Stimulated activated CD4-positive, alpha-beta T cell treated with anti-CD3 and anti-CD28 coated beads, Interleukin-1b, Interleukin-23, amount 100 ng/mL, for 24 hours (primary cell): ENCODE measurements around the gene KCNIP1.

ENCODE experiments used
- DNase-seq, 4 experiments: peaks; one replicate each; pipeline ENCODE4 v3.0.0-alpha.2; 2020; ENCODE audit warnings: low read depth in 4 of 4, low spot score in 1 of 4

The KCNIP1 gene

DNA sequence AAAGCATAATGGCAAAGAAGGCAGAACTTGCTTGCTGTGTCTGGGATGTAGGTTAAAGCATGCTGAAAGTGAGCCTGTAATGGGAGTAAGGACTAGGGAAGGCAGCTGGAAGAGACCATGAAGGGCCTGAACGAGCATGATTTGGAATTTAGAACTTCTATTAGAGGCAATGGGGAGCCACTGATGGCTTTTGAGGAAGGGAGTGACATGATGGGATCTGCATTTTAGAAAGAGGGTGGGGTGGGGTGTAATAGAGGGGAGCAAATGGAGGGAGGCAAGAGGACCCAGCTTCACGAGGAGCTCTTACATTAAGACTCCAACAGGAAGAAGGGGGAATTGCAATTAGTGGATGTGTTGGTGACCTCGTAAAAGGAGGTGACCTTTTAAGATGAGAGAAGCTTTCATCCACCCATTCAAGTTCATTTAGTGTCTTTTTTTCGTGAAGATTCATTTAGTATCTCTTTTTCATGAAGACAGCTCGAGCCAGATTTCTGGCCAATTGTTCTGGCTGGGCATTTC is 266.1 kb downstream of the KCNIP1 start:
- no peak for DNase-seq

DNA sequence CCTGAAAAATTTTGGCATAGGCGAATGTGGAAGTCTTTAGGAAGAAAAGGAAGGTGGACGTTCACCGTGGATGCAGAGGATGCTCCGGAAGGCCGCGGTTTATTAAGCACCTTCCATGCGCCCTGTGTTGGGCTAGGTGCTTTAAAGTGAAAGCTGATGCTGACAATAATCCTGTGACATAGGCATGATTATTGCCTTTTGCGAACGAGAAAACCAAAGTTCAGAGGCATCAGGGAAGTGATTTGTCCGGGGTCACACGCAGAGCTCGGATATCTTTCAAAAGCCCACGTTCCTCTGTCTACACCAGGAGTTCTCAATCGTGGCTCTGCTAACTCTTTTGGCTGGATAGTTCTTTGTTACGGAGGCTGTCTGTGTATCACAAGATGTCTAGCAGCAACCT is 267.7 kb downstream of the KCNIP1 start:
- DNase-seq: no peak

GRCh38 chr5:170773024-170773985 is 269.5 kb downstream of the KCNIP1 start:
- no peak for DNase-seq

DNA sequence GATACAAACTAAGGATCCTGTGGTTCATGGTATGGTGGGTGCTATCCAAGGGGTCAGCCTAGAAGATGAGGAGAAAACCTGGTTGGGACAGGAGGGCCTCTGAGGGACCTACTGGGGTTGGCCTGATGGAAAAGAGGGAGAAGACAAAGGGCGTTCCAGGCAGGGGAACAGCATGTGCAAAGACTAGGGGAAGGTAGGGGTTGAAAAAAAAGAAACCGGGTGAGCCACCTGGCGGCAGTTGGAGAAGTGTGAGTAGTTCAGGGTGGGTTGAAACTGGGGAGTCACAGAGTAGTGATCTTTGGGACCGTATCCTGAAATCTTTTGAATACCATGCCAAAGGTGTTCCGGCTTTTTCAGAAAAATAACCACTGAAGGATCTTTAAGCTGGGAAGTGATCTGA is 271.0 kb downstream of the KCNIP1 start:
- DNase-seq: no peak

DNA sequence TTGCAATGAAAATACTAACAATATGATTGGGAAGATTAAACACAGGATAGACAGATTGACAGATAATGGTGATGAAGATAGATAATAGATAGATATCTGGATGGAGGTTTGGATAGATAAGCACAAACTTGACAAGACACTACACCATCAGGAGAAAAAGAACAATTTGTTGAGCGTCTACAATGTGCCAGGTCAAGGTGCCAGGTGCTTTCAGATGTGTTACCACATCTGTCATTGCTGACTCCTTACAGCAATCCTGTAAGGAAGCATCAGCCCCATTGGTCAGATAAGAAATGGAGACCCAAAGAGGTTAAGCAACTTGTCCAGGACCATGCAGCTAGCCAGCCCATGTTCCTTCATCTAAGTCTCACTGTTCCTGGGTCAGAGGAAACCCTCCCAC is 278.1 kb downstream of the KCNIP1 start:
- DNase-seq: no peak

DNA sequence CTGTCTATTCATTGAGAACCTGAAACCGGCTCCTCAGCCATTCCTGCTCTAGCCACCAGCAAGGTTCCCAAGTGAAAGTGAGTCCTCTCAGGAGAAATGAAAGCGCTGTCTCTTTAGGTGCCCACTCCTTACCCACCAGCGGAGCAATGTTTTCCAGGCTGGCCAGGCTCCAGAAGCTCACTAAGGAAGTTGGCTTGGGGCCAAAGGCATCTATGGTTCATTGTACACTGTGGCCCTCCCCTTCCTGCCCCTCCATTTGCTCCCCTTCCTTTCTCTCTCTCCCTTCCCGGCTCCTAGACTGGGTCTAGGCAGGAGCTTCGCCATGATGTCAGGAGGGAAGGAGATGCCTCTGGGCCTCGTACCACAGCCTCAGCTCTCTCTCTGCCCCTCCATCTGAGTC is 278.6 kb downstream of the KCNIP1 start:
- no peak for DNase-seq

GRCh38 chr5:170783498-170784247 is 279.9 kb downstream of the KCNIP1 start, which contains the start of gene GABRP:
GABRP (plus strand) TSS chr5:170783725; CDS start chr5:170788616, 4,891 bp downstream.
- no peak for DNase-seq

DNA sequence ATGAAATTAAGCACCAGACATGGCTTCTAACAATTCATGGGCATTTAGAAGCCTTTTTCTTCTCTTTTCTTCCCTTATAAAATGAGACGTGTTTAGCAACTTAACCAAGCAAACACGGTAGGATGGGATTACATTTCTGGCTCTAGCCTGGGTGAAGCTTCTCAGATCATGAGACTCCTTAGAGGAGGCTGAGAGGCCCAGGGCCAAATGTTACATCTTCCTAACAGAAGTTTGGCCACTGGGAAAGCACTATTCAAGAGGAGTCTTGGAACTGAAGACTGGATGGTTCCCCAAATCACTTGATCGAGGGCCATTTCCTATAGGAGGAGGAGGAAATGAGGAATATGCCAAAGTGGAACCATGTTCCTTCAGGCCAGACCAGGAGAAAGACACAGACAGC is 281.6 kb downstream of the KCNIP1 start:
- DNase-seq: no peak
